ENCODE results near the gene ITCH. TPM values are rescaled to one million over a fixed set of nuclear protein-coding genes. Genes with fewer than 3 reads are reported as not detected.
"Not testable (repeated sequence)": the region's sequence is repeated elsewhere in the genome, so short reads cannot be mapped to it uniquely, and the experiment has no call there.

Gene ITCH
- total RNA-seq, 2 donors from 2014 or later = 22.4 to 24.4 TPM

DNA sequence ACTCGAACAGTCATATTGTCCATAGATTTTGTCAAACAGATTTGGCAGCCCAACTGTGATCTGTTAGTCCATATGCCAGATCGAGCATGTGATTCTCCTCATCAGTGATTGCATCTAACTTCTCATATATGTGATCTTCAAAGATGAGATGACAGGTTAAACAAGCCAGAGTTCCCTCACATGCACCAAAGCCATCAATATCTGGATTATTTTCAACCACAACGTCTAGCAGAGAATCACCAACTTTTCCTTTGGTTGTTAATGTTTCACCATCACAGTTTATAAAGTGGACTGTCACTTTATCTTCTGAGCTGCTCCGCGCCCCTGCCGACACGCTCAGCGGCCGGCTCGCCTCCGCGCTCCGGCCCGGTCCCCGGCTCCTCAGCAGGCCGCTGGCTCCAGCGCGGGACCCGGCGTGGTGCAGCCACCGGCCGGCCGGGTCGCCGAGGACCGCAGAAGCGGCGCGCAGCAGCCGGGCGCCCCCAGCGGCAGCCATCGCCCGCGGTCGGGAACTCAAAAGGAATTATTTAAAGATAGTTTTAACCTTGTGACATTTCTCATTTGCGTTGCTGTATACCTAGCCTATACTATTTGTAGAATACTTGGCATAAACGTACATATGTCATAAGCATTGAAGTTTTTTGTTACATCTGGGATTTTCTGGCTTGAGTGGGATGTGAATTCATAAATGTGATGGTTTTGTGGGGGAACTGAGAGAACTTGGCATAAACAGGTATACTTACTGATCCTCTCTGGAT, 113.1 kb downstream of the ITCH start:
- no peaks in the 10 kb centered on the region for H3K9me3 ChIP-seq
- ATAC-seq (peak; percentile 84), DNase-seq (peak; percentile 43 to 67 (median 44))
- H3K4me3 ChIP-seq = no peak overlapping the region
- WGBS, 2 donors = 27 to 38% methylated on average over 32 to 38 of the region's 38 CpGs
- intact Hi-C loops (cut with DNase I) = no loop called here
- peak in 5 of 7 experiments; percentile 47 to 68 (median 55) for TF ChIP-seq CTCF (IDR thresholded peaks at IDR 0.05)
- TF ChIP-seq POLR2A (IDR thresholded peaks at IDR 0.05) = no peak
- no peak overlapping the region for H3K27ac ChIP-seq
- no peaks in the 10 kb centered on the region for H3K27me3 ChIP-seq
- H3K4me1 ChIP-seq = peaks cover 5% of the 10 kb centered on the region
- H3K36me3 ChIP-seq (replicated peaks in 1 of 2; ENCODE audit: insufficient read depth in 1 of 2, low read depth in 2 of 2) = peaks cover 0 to 7% of the 10 kb centered on the region in 2 donors

DNA sequence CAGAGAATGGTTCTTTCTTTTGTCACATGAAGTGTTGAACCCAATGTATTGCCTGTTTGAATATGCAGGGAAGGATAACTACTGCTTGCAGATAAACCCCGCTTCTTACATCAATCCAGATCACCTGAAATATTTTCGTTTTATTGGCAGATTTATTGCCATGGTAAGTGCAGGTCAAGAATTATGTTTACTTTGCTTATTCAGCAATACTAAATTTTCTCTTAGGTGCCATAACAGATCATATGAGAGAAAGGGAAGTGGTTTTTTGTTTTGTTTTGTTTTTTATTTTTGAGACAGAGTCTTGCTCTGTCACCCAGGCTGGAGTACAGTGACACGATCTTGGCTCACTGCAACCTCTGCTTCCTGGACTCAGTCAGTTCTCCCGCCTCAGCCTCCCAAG, 116.6 kb downstream of the ITCH start:
- peaks cover 10 to 11% of the 10 kb centered on the region in 2 donors for H3K36me3 ChIP-seq (replicated peaks in 1 of 2; ENCODE audit: insufficient read depth in 1 of 2, low read depth in 2 of 2)
- WGBS, 2 donors = 94 to 98% methylated on average over 4 of the region's 4 CpGs
- intact Hi-C loops (cut with DNase I) = no loop called here

GRCh38 chr20:34482154-34482553, 119.1 kb downstream of the ITCH start:
- H3K27ac ChIP-seq; DNase-seq; H3K4me3 ChIP-seq; H3K4me1 ChIP-seq; H3K27me3 ChIP-seq; ATAC-seq; H3K9me3 ChIP-seq; intact Hi-C loops (cut with DNase I): not testable (repeated sequence)
- WGBS, 2 donors = 31 to 100% methylated on average over 1 of the region's 1 CpG
- H3K36me3 ChIP-seq (replicated peaks in 1 of 2; ENCODE audit: insufficient read depth in 1 of 2, low read depth in 2 of 2) = peaks cover 10 to 11% of the 10 kb centered on the region in 2 donors

More for the DNA sequence above, 116.6 kb downstream of the ITCH start:
- peaks cover 5% of the 10 kb centered on the region for H3K4me1 ChIP-seq
- no peak overlapping the region for H3K4me3 ChIP-seq
- H3K27me3 ChIP-seq = no peaks in the 10 kb centered on the region
- H3K27ac ChIP-seq = no peak overlapping the region
- no peaks in the 10 kb centered on the region for H3K9me3 ChIP-seq
- DNase-seq = no peak
- no peak for ATAC-seq
- TF ChIP-seq CTCF (IDR thresholded peaks at IDR 0.05) = no peak
- no peak for TF ChIP-seq POLR2A (IDR thresholded peaks at IDR 0.05)

DNA sequence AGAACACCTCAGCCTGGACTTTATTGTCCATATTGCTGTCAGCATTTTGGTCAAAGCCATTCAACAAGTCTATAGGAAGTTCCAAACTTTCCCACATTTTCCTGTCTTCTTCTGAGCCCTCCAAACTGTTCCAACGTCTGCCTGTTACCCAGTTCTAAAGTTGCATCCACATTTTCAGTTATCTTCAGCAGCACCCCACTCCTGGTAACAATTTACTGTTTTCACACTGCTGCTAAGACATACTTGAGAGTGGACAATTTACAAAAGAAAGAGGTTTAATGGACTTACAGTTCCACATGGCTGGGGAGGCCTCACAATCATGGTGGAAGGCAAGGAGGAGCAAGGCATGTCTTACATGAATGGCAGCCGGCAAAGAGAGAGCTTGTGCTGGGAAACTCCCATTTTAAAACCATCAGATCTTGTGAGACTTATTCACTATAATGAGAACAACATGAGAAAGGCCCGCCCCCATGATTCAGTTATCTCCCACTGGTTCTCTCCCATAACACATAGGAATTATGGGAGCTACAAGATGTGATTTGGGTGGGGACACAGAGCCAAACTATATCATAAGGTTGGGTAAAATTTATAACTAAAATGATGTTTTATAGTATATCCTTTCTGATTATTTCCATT, 120.6 kb downstream of the ITCH start:
- ATAC-seq; H3K9me3 ChIP-seq; H3K4me1 ChIP-seq; H3K27me3 ChIP-seq; H3K4me3 ChIP-seq; intact Hi-C loops (cut with DNase I); DNase-seq; H3K27ac ChIP-seq: not testable (repeated sequence)
- peaks cover 10 to 11% of the 10 kb centered on the region in 2 donors for H3K36me3 ChIP-seq (replicated peaks in 1 of 2; ENCODE audit: insufficient read depth in 1 of 2, low read depth in 2 of 2)
- 98 to 100% methylated on average over 3 of the region's 3 CpGs for WGBS, 2 donors

- Histone ChIP-seq H3K4me3 (no peak overlapping the region), H3K27ac (no peak overlapping the region), H3K36me3 (replicated peaks in 1 of 2; ENCODE audit: insufficient read depth in 1 of 2, low read depth in 2 of 2) (peaks cover 11% of the 10 kb centered on the region in 2 donors), H3K27me3 (no peaks in the 10 kb centered on the region), H3K9me3 (no peaks in the 10 kb centered on the region), H3K4me1 (no peaks in the 10 kb centered on the region)
- TF ChIP-seq CTCF (IDR thresholded peaks at IDR 0.05) (no peak), POLR2A (IDR thresholded peaks at IDR 0.05) (no peak)
- WGBS, 2 donors = 34 to 35% methylated on average over 4 of the region's 4 CpGs
- ATAC-seq (no peak), DNase-seq (no peak)
- intact Hi-C loops (cut with DNase I) = no loop called here
Observed at GRCh38 chr20:34485068-34485634, 122.1 kb downstream of the ITCH start.

All from body of pancreas (tissue), 4 donors.